CD14-positive monocyte (primary cell): ENCODE results near the gene DHRS3. TPM values are rescaled to one million over a fixed set of nuclear protein-coding genes. Genes with fewer than 3 reads are reported as not detected.
A peak's percentile ranks its signal among the peaks of the same experiment; 100 is the strongest.

Experiments
- DNase-seq, 3 donors: peaks; one replicate each; pipeline ENCODE4 v3.0.0-alpha.2; 2011 to 2022
- H2AFZ ChIP-seq: 2 replicates; pipeline ENCODE4 v1.6.0; 2012; ENCODE audit warnings: mild to moderate bottlenecking, low read depth, low read length, inconsistent platforms; ENCODE audit not compliant: insufficient read depth, poor library complexity, severe bottlenecking
- H3K27ac ChIP-seq, 2 donors: 1 replicate in 1 of 2; 2 replicates in 1 of 2; pipeline ENCODE4 v1.5.1; 2012 to 2013; ENCODE audit warnings: low read length in 2 of 2, control low read depth in 1 of 2, inconsistent platforms in 1 of 2, low read depth in 1 of 2, mild to moderate bottlenecking in 1 of 2
- H3K27me3 ChIP-seq, 2 donors: one replicate each; pipeline versions ENCODE4 v1.6.0 to v1.6.1; 2011 to 2013; ENCODE audit warnings: low read length in 2 of 2; ENCODE audit not compliant: control insufficient read depth in 2 of 2, insufficient read depth in 2 of 2
- H3K36me3 ChIP-seq, 2 donors: replicated peaks in 1 of 2; 1 replicate in 1 of 2; 2 replicates in 1 of 2; pipeline versions ENCODE4 v1.5.1 to v1.6.1; 2012 to 2013; ENCODE audit warnings: low read length in 2 of 2, control low read depth in 1 of 2, inconsistent platforms in 1 of 2, mild to moderate bottlenecking in 1 of 2; ENCODE audit not compliant: insufficient read depth in 2 of 2, control insufficient read depth in 1 of 2
- H3K4me1 ChIP-seq, 2 donors: 1 replicate in 1 of 2; 2 replicates in 1 of 2; pipeline versions ENCODE4 v1.5.1 to v1.6.1; 2012 to 2013; ENCODE audit warnings: low read length in 2 of 2, control low read depth in 1 of 2, inconsistent platforms in 1 of 2, mild to moderate bottlenecking in 1 of 2, moderate library complexity in 1 of 2; ENCODE audit not compliant: insufficient read depth in 2 of 2, control insufficient read depth in 1 of 2
- H3K4me2 ChIP-seq: replicated peaks from 2 replicates; pipeline ENCODE3; 2012; ENCODE audit warnings: low read length, moderate library complexity, mild to moderate bottlenecking; ENCODE audit not compliant: poor library complexity, severe bottlenecking; ENCODE audit errors: extremely low read depth
- H3K4me3 ChIP-seq, 3 experiments: fragments of 200-600 bp in 1 of 3; sonication (generic) in 1 of 3; replicated peaks in 1 of 3; 1 replicate in 2 of 3; 2 replicates in 1 of 3; pipeline ENCODE4 v1.5.1; 2011 to 2013; ENCODE audit warnings: low read length in 3 of 3, mild to moderate bottlenecking in 3 of 3, control low read depth in 2 of 3, low read depth in 2 of 3, inconsistent platforms in 1 of 3, moderate library complexity in 1 of 3
- H3K79me2 ChIP-seq: 2 replicates; pipeline ENCODE4 v1.6.0; 2012; ENCODE audit warnings: mild to moderate bottlenecking, control low read depth, inconsistent platforms, low read length, moderate library complexity; ENCODE audit not compliant: insufficient read depth
- H3K9ac ChIP-seq: 2 replicates; pipeline ENCODE4 v1.6.0; 2017; ENCODE audit warnings: low read length, mild to moderate bottlenecking; ENCODE audit not compliant: insufficient read depth, poor library complexity, severe bottlenecking
- H3K9me3 ChIP-seq, 2 donors: replicated peaks in 1 of 2; 1 replicate in 1 of 2; 2 replicates in 1 of 2; pipeline versions ENCODE4 v1.5.1 to v1.6.1; 2012 to 2013; ENCODE audit warnings: low read length in 2 of 2, control low read depth in 1 of 2; ENCODE audit not compliant: control insufficient read depth in 1 of 2, insufficient read depth in 1 of 2
- H4K20me1 ChIP-seq: 2 replicates; pipeline ENCODE4 v1.6.0; 2012; ENCODE audit warnings: mild to moderate bottlenecking, low read length, control low read depth, moderate library complexity; ENCODE audit not compliant: insufficient read depth
- H3K27ac Mint-ChIP-seq, 7 donors: one replicate each; pipeline ENCODE4 v1.8.0; 2020; ENCODE audit warnings: mild to moderate bottlenecking in 7 of 7, mixed read lengths in 7 of 7, moderate library complexity in 6 of 7, inconsistent platforms in 2 of 7
- H3K27me3 Mint-ChIP-seq, 3 donors: one replicate each; pipeline ENCODE4 v1.8.0; 2021 to 2022; ENCODE audit warnings: low read depth in 3 of 3, mild to moderate bottlenecking in 3 of 3, mixed read lengths in 3 of 3, moderate library complexity in 3 of 3, inconsistent platforms in 1 of 3
- H3K36me3 Mint-ChIP-seq, 2 donors: one replicate each; pipeline ENCODE4 v1.8.0; 2020; ENCODE audit warnings: mixed read lengths in 2 of 2, inconsistent platforms in 1 of 2, mild to moderate bottlenecking in 1 of 2
- H3K4me1 Mint-ChIP-seq: one replicate; pipeline ENCODE4 v1.8.0; 2020; ENCODE audit warnings: mild to moderate bottlenecking, mixed read lengths
- H3K4me3 Mint-ChIP-seq, 2 donors: one replicate each; pipeline ENCODE4 v1.8.0; 2020; ENCODE audit warnings: mild to moderate bottlenecking in 2 of 2, mixed read lengths in 2 of 2, moderate library complexity in 1 of 2
- H3K9me3 Mint-ChIP-seq, 7 donors: one replicate each; pipeline ENCODE4 v1.8.0; 2020 to 2022; ENCODE audit warnings: mixed read lengths in 7 of 7, mild to moderate bottlenecking in 6 of 7, moderate library complexity in 6 of 7, inconsistent platforms in 2 of 7
- WGBS: methylation state at CpG from one replicate; pipeline ENCODE4 v1.1.5; 2013; ENCODE audit warnings: missing lambda C conversion rate; ENCODE audit not compliant: insufficient coverage; 5-methylcytosine and 5-hydroxymethylcytosine counted together
- intact Hi-C, 2 donors: fragments of 100-400 bp; cut with micrococcal nuclease; formaldehyde crosslinking; loops; one replicate each; pipeline versions ENCODE4 v1.15.0 to v1.15.1; 2023
- polyA plus RNA-seq, 3 donors: library from polyadenylated mRNA; depleted of rRNA in 1 of 3; unstranded in 2 of 3; stranded (reverse) in 1 of 3; fragments of 300-500 nt in 2 of 3; fragments of >200 nt in 1 of 3; fragmentation: Illumina TruSeq in 2 of 3; gene quantifications; 1 replicate in 2 of 3; 2 replicates in 1 of 3; pipeline ENCODE4 v1.2.3, GENCODE V29; 2012 to 2021
- TF ChIP-seq, protein P1 (sequence below): fragments of 200-600 bp; IDR thresholded peaks from one replicate; pipeline ENCODE4 v1.8.0; 2022; ENCODE audit warnings: antibody characterized with exemption, mild to moderate bottlenecking

The DHRS3 gene
- polyA plus RNA-seq, 3 donors, result 0.23 to 0.59 (median 0.29) TPM

- Mint-ChIP-seq H3K9me3 (no peaks in the 10 kb centered on the region), H3K4me3 (no peak overlapping the region), H3K27me3 (peaks cover 0 to 2% (median 2%) of the 10 kb centered on the region in 3 donors), H3K4me1 (no peaks in the 10 kb centered on the region), H3K36me3 (peaks cover 0 to 2% of the 10 kb centered on the region in 2 donors), H3K27ac (no peak overlapping the region)
- Histone ChIP-seq H4K20me1 (no peaks in the 10 kb centered on the region), H3K9me3 (no peaks in the 10 kb centered on the region), H3K4me2 (no peak overlapping the region), H3K79me2 (no peaks in the 10 kb centered on the region), H3K36me3 (no peaks in the 10 kb centered on the region), H3K27ac (no peak overlapping the region), H3K4me1 (no peaks in the 10 kb centered on the region), H2AFZ (no peak overlapping the region), H3K9ac (no peak overlapping the region), H3K27me3 (no peaks in the 10 kb centered on the region), H3K4me3 (no peak overlapping the region)
- intact Hi-C loops, result no loop called here
- TF ChIP-seq, protein P1, sequence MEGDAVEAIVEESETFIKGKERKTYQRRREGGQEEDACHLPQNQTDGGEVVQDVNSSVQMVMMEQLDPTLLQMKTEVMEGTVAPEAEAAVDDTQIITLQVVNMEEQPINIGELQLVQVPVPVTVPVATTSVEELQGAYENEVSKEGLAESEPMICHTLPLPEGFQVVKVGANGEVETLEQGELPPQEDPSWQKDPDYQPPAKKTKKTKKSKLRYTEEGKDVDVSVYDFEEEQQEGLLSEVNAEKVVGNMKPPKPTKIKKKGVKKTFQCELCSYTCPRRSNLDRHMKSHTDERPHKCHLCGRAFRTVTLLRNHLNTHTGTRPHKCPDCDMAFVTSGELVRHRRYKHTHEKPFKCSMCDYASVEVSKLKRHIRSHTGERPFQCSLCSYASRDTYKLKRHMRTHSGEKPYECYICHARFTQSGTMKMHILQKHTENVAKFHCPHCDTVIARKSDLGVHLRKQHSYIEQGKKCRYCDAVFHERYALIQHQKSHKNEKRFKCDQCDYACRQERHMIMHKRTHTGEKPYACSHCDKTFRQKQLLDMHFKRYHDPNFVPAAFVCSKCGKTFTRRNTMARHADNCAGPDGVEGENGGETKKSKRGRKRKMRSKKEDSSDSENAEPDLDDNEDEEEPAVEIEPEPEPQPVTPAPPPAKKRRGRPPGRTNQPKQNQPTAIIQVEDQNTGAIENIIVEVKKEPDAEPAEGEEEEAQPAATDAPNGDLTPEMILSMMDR, result no peak
- 100% methylated on average over 4 of the region's 7 CpGs for WGBS
- peak in 1 of 3 donors; percentile 18 for DNase-seq
Observed at GRCh38 chr1:12572522-12572921, 45.5 kb downstream of the DHRS3 start.

- intact Hi-C loops, result no loop called here
- Histone ChIP-seq H3K36me3 (no peaks in the 10 kb centered on the region), H3K4me3 (no peak overlapping the region), H3K9me3 (no peaks in the 10 kb centered on the region), H4K20me1 (no peaks in the 10 kb centered on the region), H3K27ac (no peak overlapping the region), H2AFZ (no peak overlapping the region), H3K27me3 (no peaks in the 10 kb centered on the region), H3K4me1 (no peaks in the 10 kb centered on the region), H3K79me2 (no peaks in the 10 kb centered on the region), H3K4me2 (no peak overlapping the region), H3K9ac (no peak overlapping the region)
- H3K27ac Mint-ChIP-seq, result peak overlapping the region in 1 of 7 donors; percentile 10
- peaks cover 0 to 2% of the 10 kb centered on the region in 2 donors for H3K36me3 Mint-ChIP-seq
- no peak overlapping the region for H3K4me3 Mint-ChIP-seq
- peaks cover 0 to 5% (median 0%) of the 10 kb centered on the region in 7 donors for H3K9me3 Mint-ChIP-seq
- H3K27me3 Mint-ChIP-seq, result peaks cover 0 to 5% (median 2%) of the 10 kb centered on the region in 3 donors
- H3K4me1 Mint-ChIP-seq, result peaks cover 8% of the 10 kb centered on the region
- 91% methylated on average over 5 of the region's 5 CpGs for WGBS
- TF ChIP-seq, protein P1, result no peak
- no peak for DNase-seq
Observed at GRCh38 chr1:12570291-12570690, 47.7 kb downstream of the DHRS3 start.
